GM06990 (cell line): ENCODE results near the gene LYSMD3.
A peak's percentile ranks its signal among the peaks of the same experiment; 100 is the strongest.
"Not testable (repeated sequence)": the region's sequence is repeated elsewhere in the genome, so short reads cannot be mapped to it uniquely, and the experiment has no call there.

ENCODE experiments used
- DNase-seq: peaks from one replicate; pipeline ENCODE4 v3.0.0-alpha.2; 2011; ENCODE audit not compliant: insufficient read length; ENCODE audit errors: extremely low read depth
- H3K27me3 ChIP-seq: replicated peaks from 2 replicates; pipeline ENCODE4 v1.6.0; 2011; ENCODE audit warnings: low read length; ENCODE audit not compliant: control insufficient read depth, insufficient read depth
- H3K36me3 ChIP-seq: 2 replicates; pipeline ENCODE4 v1.5.1; 2011; ENCODE audit warnings: low read length; ENCODE audit not compliant: control insufficient read depth, insufficient read depth
- H3K4me3 ChIP-seq: replicated peaks from 2 replicates; pipeline ENCODE4 v1.5.1; 2011; ENCODE audit warnings: low read depth, mild to moderate bottlenecking, control low read depth, low read length
- CTCF ChIP-seq: IDR thresholded peaks from 2 replicates; pipeline ENCODE4 v1.5.1; 2011; ENCODE audit warnings: low read length, control low read depth, mild to moderate bottlenecking, inconsistent platforms; ENCODE audit not compliant: insufficient read depth, poor library complexity, severe bottlenecking

Gene LYSMD3

GRCh38 chr5:90529194-90529938 lies at the start of gene LYSMD3:
Gene LYSMD3, minus strand, starts transcription at chr5:90529584. Its CDS starts 4,295 bp downstream, at chr5:90525289.
- Histone ChIP-seq H3K27me3 (no peaks in the 10 kb centered on the region; the same call in 1 of the 2 replicates), H3K4me3 (peak within 1 kb of the TSS; percentile 85), H3K36me3 (no peaks in the 10 kb centered on the region)
- DNase-seq = peak; percentile 97
- TF ChIP-seq CTCF = no peak

- H3K27me3 ChIP-seq, H3K36me3 ChIP-seq, DNase-seq, H3K4me3 ChIP-seq: not testable (repeated sequence)
These were observed 47.2 kb upstream of the LYSMD3 start for GRCh38 chr5:90576566-90576965.

GRCh38 chr5:90575712-90576111 lies 46.3 kb upstream of the LYSMD3 start:
- H3K4me3 ChIP-seq = no peak overlapping the region

GRCh38 chr5:90571147-90571773 lies 41.9 kb upstream of the LYSMD3 start:
- H3K4me3 ChIP-seq = no peak overlapping the region
- no peaks in the 10 kb centered on the region for H3K36me3 ChIP-seq
- DNase-seq = no peak
- no peaks in the 10 kb centered on the region for H3K27me3 ChIP-seq
- TF ChIP-seq CTCF = no peak

More at GRCh38 chr5:90575712-90576111, 46.3 kb upstream of the LYSMD3 start:
- DNase-seq = no peak
- H3K36me3 ChIP-seq = no peaks in the 10 kb centered on the region
- no peaks in the 10 kb centered on the region for H3K27me3 ChIP-seq
- TF ChIP-seq CTCF = no peak

- DNase-seq = no peak
- H3K27me3 ChIP-seq = no peaks in the 10 kb centered on the region
- no peak for TF ChIP-seq CTCF
These were observed 40.6 kb upstream of the LYSMD3 start for GRCh38 chr5:90570034-90570433.

GRCh38 chr5:90569084-90569483 lies 39.7 kb upstream of the LYSMD3 start:
- no peak for DNase-seq
- no peak for TF ChIP-seq CTCF
- H3K36me3 ChIP-seq = no peaks in the 10 kb centered on the region
- H3K27me3 ChIP-seq = no peaks in the 10 kb centered on the region
- H3K4me3 ChIP-seq = no peak overlapping the region

More at GRCh38 chr5:90570034-90570433, 40.6 kb upstream of the LYSMD3 start:
- no peaks in the 10 kb centered on the region for H3K36me3 ChIP-seq
- no peak overlapping the region for H3K4me3 ChIP-seq
